ENCODE results near the gene LPP. TPM values are rescaled to one million over a fixed set of nuclear protein-coding genes. Genes with fewer than 3 reads are reported as not detected.

Gene LPP
- total RNA-seq, 3 donors from 2014 or later, result 262 to 816 (median 325) TPM

DNA sequence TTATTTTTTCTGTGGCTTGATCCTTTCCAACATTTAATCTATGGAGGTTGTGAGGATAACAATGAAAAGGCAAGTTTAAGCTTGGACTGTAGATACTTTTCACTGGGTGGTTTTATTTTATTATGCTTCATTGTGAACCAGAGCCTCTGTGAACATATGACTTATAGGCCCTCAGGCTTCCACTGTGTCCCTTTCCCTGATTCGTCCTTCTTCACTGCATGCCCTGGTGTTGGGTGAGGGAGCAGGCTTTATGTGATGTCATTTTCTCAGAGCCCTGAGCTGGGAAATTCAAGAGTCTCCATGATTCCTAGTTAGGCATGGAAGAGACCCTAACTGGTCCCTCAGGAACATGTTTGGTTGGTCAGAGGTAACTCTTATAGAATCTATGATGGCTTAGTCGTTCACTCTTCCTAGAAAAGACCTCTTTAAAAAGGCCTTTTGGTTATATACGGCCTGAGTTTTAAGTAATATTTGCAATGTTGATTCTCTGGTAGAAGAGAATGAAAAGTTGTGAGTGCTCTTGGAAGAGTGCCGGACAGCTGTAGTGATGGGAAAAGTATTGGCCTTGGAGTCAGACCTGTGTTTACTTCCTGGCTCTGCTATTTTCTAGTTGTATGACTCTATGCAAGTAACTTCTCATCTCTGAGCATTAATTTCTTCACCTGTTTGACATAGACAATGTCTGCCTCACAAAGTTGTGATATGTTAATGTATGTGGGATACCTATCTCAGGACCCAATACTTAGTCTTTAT lies 168.4 kb downstream of the LPP start:
- no peaks in the 10 kb centered on the region for H3K36me3 ChIP-seq (ENCODE audit: low read depth)
- no peaks in the 10 kb centered on the region for H3K9me3 ChIP-seq
- ATAC-seq (no peak), DNase-seq (no peak)
- intact Hi-C loops (cut with DNase I, micrococcal nuclease), result no loop called here
- TF ChIP-seq CTCF (IDR thresholded peaks at IDR 0.05), result no peak
- H3K4me1 ChIP-seq (ENCODE audit: low read depth), result no peaks in the 10 kb centered on the region
- H3K4me3 ChIP-seq, result no peak overlapping the region

DNA sequence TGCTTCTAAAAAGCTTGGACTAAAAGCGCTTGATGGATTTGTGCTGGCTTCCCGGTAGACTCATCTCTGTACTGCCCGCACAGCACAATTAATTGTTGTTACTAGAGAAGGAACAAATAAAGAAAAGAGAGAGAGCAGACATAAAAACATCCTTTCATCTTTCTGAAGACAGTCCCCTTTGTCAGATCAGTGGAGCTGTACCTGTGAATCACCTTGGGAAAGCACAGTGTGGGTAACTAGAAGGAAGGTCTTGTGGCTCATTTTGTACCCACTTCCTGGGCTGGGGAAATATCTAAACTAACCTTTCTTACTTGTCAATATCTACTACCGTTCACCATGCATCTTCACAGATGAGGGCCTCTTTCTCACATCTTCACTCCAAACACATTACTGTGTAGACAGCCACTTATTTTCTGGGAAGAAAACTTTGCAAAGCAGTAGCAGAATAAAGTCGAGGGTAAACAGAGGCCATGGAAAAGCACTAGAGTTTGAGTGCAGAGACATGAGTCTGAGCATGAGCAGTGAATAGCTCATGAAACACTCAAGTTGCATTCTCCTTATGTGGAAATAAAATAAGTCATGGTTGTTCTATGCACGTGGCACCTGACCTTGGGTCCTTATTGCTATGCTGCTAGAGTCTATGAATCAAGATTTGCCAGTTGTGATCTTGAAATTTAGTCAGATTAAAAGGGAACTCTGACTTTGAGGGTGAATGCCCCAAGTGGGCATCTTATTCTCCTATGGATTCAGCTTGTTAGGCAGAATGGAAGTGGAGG lies 169.3 kb downstream of the LPP start:
- intact Hi-C loops (cut with DNase I, micrococcal nuclease), result no loop called here
- Histone ChIP-seq H3K4me3 (no peak overlapping the region), H3K4me1 (ENCODE audit: low read depth) (no peaks in the 10 kb centered on the region), H3K9me3 (no peaks in the 10 kb centered on the region), H3K36me3 (ENCODE audit: low read depth) (no peaks in the 10 kb centered on the region)
- peak in 1 of 3 donors; percentile 19 for DNase-seq
- no peak for TF ChIP-seq CTCF (IDR thresholded peaks at IDR 0.05)
- ATAC-seq, result peak; percentile 77

DNA sequence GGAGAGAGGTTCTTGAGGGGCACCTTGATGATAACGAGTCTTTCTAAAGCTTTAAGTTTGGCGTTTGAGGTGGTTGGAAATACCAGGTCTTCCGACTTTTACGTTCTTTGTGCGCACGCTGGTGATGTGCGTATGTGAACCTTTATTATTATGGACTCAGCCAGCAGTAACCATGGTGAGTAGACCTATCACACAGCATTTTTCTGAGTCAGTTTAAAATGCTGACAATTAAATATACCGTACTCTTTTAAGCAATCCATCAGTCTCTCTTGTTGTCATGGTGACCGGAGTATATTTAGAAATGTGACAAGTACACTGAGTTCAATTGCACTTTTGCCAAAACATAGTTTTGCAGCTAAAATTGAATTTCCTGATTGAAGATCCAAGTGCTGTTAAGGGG lies 172.2 kb downstream of the LPP start:
- DNase-seq (no peak), ATAC-seq (no peak)
- H3K9me3 ChIP-seq, result no peaks in the 10 kb centered on the region
- H3K36me3 ChIP-seq (ENCODE audit: low read depth), result no peaks in the 10 kb centered on the region
- intact Hi-C loops (cut with DNase I, micrococcal nuclease), result no loop called here
- H3K4me1 ChIP-seq (ENCODE audit: low read depth), result no peaks in the 10 kb centered on the region
- TF ChIP-seq CTCF (IDR thresholded peaks at IDR 0.05), result no peak
- no peak overlapping the region for H3K4me3 ChIP-seq

DNA sequence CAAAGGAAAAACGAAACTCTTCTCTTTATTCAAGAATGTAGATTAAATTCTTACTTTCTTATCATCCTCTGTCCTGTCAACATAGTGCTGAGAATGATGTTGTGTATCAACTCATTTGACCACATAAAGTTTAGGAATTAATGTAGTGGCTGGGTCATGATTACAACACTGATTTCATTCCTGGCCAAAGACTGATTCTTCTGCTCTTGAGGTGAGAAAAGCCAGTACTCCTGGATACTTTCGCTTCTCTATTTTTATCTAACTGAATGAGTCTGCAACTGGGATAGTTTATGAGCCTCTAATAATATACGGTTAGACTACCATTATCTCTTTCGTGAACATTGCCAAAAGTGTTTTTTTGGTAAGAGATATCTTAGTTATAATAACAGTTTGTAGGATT lies 173.0 kb downstream of the LPP start:
- DNase-seq, result no peak
- no peaks in the 10 kb centered on the region for H3K9me3 ChIP-seq
- ATAC-seq, result no peak
- H3K4me1 ChIP-seq (ENCODE audit: low read depth), result no peaks in the 10 kb centered on the region
- H3K36me3 ChIP-seq (ENCODE audit: low read depth), result no peaks in the 10 kb centered on the region
- H3K4me3 ChIP-seq, result no peak overlapping the region
- intact Hi-C loops (cut with DNase I, micrococcal nuclease), result no loop called here
- TF ChIP-seq CTCF (IDR thresholded peaks at IDR 0.05), result no peak

GRCh38 chr3:188327433-188327832 lies 173.5 kb downstream of the LPP start:
- ATAC-seq (no peak), DNase-seq (no peak)
- Histone ChIP-seq H3K36me3 (ENCODE audit: low read depth) (no peaks in the 10 kb centered on the region), H3K4me1 (ENCODE audit: low read depth) (no peaks in the 10 kb centered on the region), H3K4me3 (no peak overlapping the region), H3K9me3 (no peaks in the 10 kb centered on the region)
- intact Hi-C loops (cut with DNase I, micrococcal nuclease), result no loop called here
- TF ChIP-seq CTCF (IDR thresholded peaks at IDR 0.05), result no peak
